Measurements from ENCODE around the gene LIG3.
A peak's percentile ranks its signal among the peaks of the same experiment; 100 is the strongest.
"Not testable (repeated sequence)": the region's sequence is repeated elsewhere in the genome, so short reads cannot be mapped to it uniquely, and the experiment has no call there.

Gene LIG3

GRCh38 chr17:35044181-35044580 lies 63.9 kb downstream of the LIG3 start:
- DNase-seq: no peak

- not testable (repeated sequence) for DNase-seq
These were observed 65.2 kb downstream of the LIG3 start for GRCh38 chr17:35045458-35045979.

- DNase-seq: peak in 1 of 4 experiments; percentile 23
These were observed 65.9 kb downstream of the LIG3 start for GRCh38 chr17:35046245-35046644.

GRCh38 chr17:35046740-35047283 lies 66.5 kb downstream of the LIG3 start:
- peak; percentile 12 to 54 (median 25) for DNase-seq

- DNase-seq: no peak
These were observed 68.5 kb downstream of the LIG3 start for GRCh38 chr17:35048685-35049379.

GRCh38 chr17:35050170-35050569 lies 69.9 kb downstream of the LIG3 start:
- no peak for DNase-seq

- DNase-seq: peak; percentile 64 to 85 (median 74)
These were observed 70.9 kb downstream of the LIG3 start for GRCh38 chr17:35051183-35051578.

- peak; percentile 15 to 46 (median 28) for DNase-seq
These were observed 71.4 kb downstream of the LIG3 start for GRCh38 chr17:35051579-35052240.

GRCh38 chr17:35052241-35052610 lies 71.9 kb downstream of the LIG3 start:
- peak; percentile 10 to 61 (median 50) for DNase-seq

GRCh38 chr17:35052780-35053179 lies 72.5 kb downstream of the LIG3 start:
- DNase-seq: no peak

- no peak for DNase-seq
These were observed 72.9 kb downstream of the LIG3 start for GRCh38 chr17:35053204-35053603.

GRCh38 chr17:35056013-35056412 lies 75.7 kb downstream of the LIG3 start:
- peak; percentile 40 to 75 (median 62) for DNase-seq

- DNase-seq: no peak
These were observed 77.1 kb downstream of the LIG3 start for GRCh38 chr17:35057332-35057915.
